A673 (cell line): ENCODE results near the gene FCMR. TPM values are rescaled to one million over a fixed set of nuclear protein-coding genes. Genes with fewer than 3 reads are reported as not detected.
A peak's percentile ranks its signal among the peaks of the same experiment; 100 is the strongest.

Source experiments
- BruUV-seq: library from RNA; stranded (reverse); fragments of 400-500 nt; replicated peaks from 2 replicates; lab custom pipeline; 2021; lab: Mats Ljungman, UMichigan
- CTCF ChIA-PET: fragments of 300-600 bp; sonication (Branson Sonifier 250); formaldehyde crosslinking; loops from one replicate; lab custom pipeline; 2022; ENCODE audit warnings: antibody characterized with exemption; lab: Charles Lee
- POLR2A ChIA-PET: fragments of 300-600 bp; sonication (Branson Sonifier 250); formaldehyde crosslinking; loops from one replicate; lab custom pipeline; 2022; ENCODE audit warnings: antibody characterized with exemption; ENCODE audit not compliant: low non-redundant PET; lab: Charles Lee
- DNase-seq: peaks from one replicate; pipeline ENCODE4 v3.0.0-alpha.2; 2015; ENCODE audit warnings: low spot score
- H3K27ac ChIP-seq: fragments of 200-600 bp; sonication (generic); 2 replicates; pipeline ENCODE4 v1.5.1; 2016; ENCODE audit warnings: mixed run types, low read depth, mild to moderate bottlenecking, mixed read lengths, antibody characterized with exemption, low read length; ENCODE audit not compliant: poor library complexity, severe bottlenecking
- H3K27me3 ChIP-seq: fragments of 200-600 bp; sonication (generic); replicated peaks from 2 replicates; pipeline ENCODE4 v1.6.1; 2017; ENCODE audit warnings: mixed run types, low read depth, mild to moderate bottlenecking, mixed read lengths, antibody characterized with exemption, low read length; ENCODE audit not compliant: insufficient read depth, poor library complexity
- H3K36me3 ChIP-seq: fragments of 200-600 bp; sonication (generic); 2 replicates; pipeline ENCODE4 v1.6.1; 2016; ENCODE audit warnings: mixed run types, mild to moderate bottlenecking, mixed read lengths, antibody characterized with exemption, low read length; ENCODE audit not compliant: insufficient read depth, poor library complexity, severe bottlenecking
- H3K4me1 ChIP-seq: fragments of 200-600 bp; sonication (generic); 2 replicates; pipeline ENCODE4 v1.6.1; 2017; ENCODE audit warnings: mixed run types, mild to moderate bottlenecking, mixed read lengths, antibody characterized with exemption, low read length; ENCODE audit not compliant: insufficient read depth, poor library complexity, severe bottlenecking
- H3K4me3 ChIP-seq: fragments of 200-600 bp; sonication (generic); 2 replicates; pipeline ENCODE4 v1.5.1; 2016; ENCODE audit warnings: low read depth, mixed run types, mild to moderate bottlenecking, mixed read lengths, low read length; ENCODE audit not compliant: poor library complexity, severe bottlenecking
- H3K9me3 ChIP-seq: fragments of 200-600 bp; sonication (generic); 2 replicates; pipeline ENCODE4 v1.6.1; 2016; ENCODE audit warnings: mixed run types, low read depth, mild to moderate bottlenecking, mixed read lengths, antibody characterized with exemption, low read length; ENCODE audit not compliant: poor library complexity, severe bottlenecking
- EZH2 ChIP-seq: fragments of 200-600 bp; sonication (generic); IDR thresholded peaks from 2 replicates; pipeline ENCODE4 v1.6.1; 2017; ENCODE audit warnings: borderline replicate concordance, low read depth, mild to moderate bottlenecking, mixed read lengths, antibody characterized with exemption, low read length; ENCODE audit not compliant: poor library complexity, severe bottlenecking
- intact Hi-C: fragments of 100-400 bp; cut with micrococcal nuclease; formaldehyde crosslinking; loops from one replicate; pipeline ENCODE4 v1.10.0; 2022; ENCODE audit not compliant: unreplicated experiment
- total RNA-seq: library from RNA; stranded (reverse); gene quantifications from 2 replicates; pipeline ENCODE4 v1.2.3, GENCODE V29; 2021
- TF ChIP-seq, protein P1 (sequence below): fragments of 300-800, 200-600 bp; sonication (generic); conservative IDR thresholded peaks from 2 replicates; pipeline ENCODE4 v1.5.1; 2017; ENCODE audit warnings: low read depth, mild to moderate bottlenecking, antibody characterized with exemption, low read length, moderate library complexity, mixed read lengths

Gene FCMR
- total RNA-seq, 1 experiment from 2014 or later, result not detected

DNA sequence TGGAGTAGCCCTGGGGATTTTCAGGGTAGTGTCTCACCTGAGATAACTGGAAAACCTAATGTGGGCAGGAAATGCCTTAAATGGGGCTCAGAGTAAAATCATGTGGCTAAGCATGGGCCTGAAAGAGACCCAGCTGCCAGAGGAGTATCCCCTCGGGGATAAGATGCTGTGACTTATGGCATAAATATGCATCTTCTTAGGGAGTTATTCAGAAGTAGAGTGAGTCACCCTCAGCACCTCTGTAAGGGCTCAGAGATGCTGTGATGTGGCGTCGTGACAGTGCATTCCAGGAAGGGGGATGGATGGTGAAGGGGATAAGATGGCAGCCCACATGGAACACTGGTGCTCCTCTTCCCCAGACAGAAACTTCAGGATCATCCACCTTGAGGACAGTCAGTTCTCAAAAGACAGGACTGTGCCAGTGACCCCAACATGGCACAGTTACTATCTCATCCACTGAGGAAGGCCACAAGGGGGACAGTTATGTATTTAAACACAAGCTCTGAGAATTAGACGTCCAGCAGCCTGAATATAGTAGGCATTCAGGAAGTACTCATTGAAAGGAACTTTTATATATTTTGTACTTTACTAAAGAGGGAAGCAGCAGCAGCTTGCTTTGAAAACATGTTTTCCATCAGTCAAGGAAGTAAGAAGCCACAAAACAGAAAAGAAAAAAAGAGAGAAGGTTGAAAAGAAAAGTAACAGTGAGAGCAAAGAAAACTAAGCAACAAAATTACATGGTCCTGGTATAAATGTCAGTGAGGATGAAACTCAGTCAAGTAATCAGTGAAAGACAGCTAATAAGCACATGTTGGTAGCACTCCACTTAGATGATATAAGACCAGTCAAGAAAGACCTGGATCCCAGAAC lies 16.2 kb downstream of the FCMR start:
- H3K27me3 ChIP-seq, result peaks cover 25% of the 10 kb centered on the region
- no peaks in the 10 kb centered on the region for H3K36me3 ChIP-seq
- CTCF ChIA-PET, result no interaction called here
- no peaks in the 10 kb centered on the region for H3K4me1 ChIP-seq
- BruUV-seq, result no TSS peak
- H3K27ac ChIP-seq, result peak overlapping the region; percentile 21
- no peaks in the 10 kb centered on the region for H3K9me3 ChIP-seq
- TF ChIP-seq, protein P1, sequence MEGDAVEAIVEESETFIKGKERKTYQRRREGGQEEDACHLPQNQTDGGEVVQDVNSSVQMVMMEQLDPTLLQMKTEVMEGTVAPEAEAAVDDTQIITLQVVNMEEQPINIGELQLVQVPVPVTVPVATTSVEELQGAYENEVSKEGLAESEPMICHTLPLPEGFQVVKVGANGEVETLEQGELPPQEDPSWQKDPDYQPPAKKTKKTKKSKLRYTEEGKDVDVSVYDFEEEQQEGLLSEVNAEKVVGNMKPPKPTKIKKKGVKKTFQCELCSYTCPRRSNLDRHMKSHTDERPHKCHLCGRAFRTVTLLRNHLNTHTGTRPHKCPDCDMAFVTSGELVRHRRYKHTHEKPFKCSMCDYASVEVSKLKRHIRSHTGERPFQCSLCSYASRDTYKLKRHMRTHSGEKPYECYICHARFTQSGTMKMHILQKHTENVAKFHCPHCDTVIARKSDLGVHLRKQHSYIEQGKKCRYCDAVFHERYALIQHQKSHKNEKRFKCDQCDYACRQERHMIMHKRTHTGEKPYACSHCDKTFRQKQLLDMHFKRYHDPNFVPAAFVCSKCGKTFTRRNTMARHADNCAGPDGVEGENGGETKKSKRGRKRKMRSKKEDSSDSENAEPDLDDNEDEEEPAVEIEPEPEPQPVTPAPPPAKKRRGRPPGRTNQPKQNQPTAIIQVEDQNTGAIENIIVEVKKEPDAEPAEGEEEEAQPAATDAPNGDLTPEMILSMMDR, result no peak
- POLR2A ChIA-PET, result no interaction called here
- H3K4me3 ChIP-seq, result no peak overlapping the region
- DNase-seq, result peak; percentile 79
- intact Hi-C loops, result no loop called here

DNA sequence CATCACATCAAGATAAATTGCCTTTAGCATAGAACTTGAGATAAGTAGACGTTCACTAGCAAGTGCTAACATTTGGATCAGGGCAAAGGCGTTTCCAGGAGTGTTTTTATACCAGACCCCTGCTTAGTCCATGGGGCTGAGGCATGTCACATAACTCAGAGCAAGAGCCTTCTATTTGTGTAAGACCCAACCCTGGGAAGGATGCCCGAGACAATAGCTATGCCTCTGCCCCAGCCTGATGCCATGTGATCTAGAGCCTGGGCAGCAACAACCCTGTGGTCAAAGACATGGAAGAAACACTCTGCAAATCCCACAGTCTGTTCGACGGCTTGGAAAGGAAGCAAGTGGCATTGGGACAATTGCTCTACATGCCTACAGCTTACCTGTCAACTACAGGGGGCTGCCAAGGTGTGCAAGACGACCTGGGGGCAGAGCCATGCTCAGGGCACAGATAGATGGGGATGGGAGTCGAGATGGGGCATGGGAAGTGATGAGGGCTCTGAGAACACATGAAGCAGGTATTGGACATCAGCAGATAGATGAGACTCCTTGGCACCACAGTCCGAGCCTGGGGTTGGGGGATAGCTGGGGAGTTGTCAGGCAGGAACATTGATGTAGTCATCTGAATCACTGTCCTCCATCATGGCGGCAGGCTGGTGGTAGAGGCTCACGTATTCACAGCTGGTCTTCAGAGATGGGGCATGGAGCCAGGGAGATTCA lies 17.2 kb downstream of the FCMR start:
- H3K36me3 ChIP-seq, result no peaks in the 10 kb centered on the region
- TF ChIP-seq, protein P1, result no peak
- TF ChIP-seq EZH2, result no peak
- ChIA-PET CTCF (no interaction called here), POLR2A (no interaction called here)
- intact Hi-C loops, result no loop called here
- H3K27ac ChIP-seq, result no peak overlapping the region
- peaks cover 15% of the 10 kb centered on the region for H3K27me3 ChIP-seq
- no peak for DNase-seq
- no peaks in the 10 kb centered on the region for H3K4me1 ChIP-seq
- no TSS peak for BruUV-seq
- H3K4me3 ChIP-seq, result no peak overlapping the region
- no peaks in the 10 kb centered on the region for H3K9me3 ChIP-seq

DNA sequence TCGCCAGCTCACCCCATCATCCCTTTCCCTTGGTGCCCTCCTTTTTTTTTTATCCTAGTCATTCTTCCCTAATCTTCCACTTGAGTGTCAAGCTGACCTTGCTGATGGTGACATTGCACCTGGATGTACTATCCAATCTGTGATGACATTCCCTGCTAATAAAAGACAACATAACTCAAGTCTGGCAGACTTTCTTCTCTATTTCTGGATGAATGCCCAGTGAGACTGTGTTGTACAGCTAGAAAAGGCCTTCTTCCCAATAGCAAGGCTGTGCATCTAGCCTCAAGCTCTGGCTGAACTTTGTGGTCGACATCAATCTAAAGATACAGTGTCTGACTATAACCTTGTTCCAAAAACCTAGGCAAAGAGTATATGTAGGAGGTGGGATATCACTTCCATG lies 18.1 kb downstream of the FCMR start:
- no peaks in the 10 kb centered on the region for H3K9me3 ChIP-seq
- no TSS peak for BruUV-seq
- H3K36me3 ChIP-seq, result no peaks in the 10 kb centered on the region
- TF ChIP-seq, protein P1, result no peak
- no peak for TF ChIP-seq EZH2
- no peaks in the 10 kb centered on the region for H3K4me1 ChIP-seq
- H3K27ac ChIP-seq, result no peak overlapping the region
- POLR2A ChIA-PET, result no interaction called here
- H3K4me3 ChIP-seq, result no peak overlapping the region
- peaks cover 6% of the 10 kb centered on the region for H3K27me3 ChIP-seq
- CTCF ChIA-PET, result no interaction called here
- intact Hi-C loops, result no loop called here
- DNase-seq, result no peak
